Calu3 (cell line): Measurements from ENCODE around the gene PSMC4. TPM values are rescaled to one million over a fixed set of nuclear protein-coding genes. Genes with fewer than 3 reads are reported as not detected.

Experiments
- Bru-seq: library from RNA; stranded (reverse); fragments of 400-500 nt; gene quantifications from one replicate; lab custom pipeline; 2021; lab: Mats Ljungman, UMichigan
- BruChase-seq, 2 experiments: library from RNA; stranded (reverse); fragments of 400-500 nt; gene quantifications; one replicate each; lab custom pipeline; 2021; lab: Mats Ljungman, UMichigan
- BruUV-seq: library from RNA; stranded (reverse); fragments of 400-500 nt; replicated peaks from 2 replicates; lab custom pipeline; 2021; lab: Mats Ljungman, UMichigan
- CTCF ChIA-PET: fragments of 300-600 bp; sonication (Branson Sonifier 250); formaldehyde crosslinking; loops from one replicate; lab custom pipeline; 2022; ENCODE audit warnings: antibody characterized with exemption; lab: Charles Lee
- DNase-seq: peaks from one replicate; pipeline ENCODE4 v3.0.0; 2022
- H3K27ac Mint-ChIP-seq: one replicate; pipeline ENCODE4 v1.8.0; 2022; ENCODE audit warnings: mixed read lengths; ENCODE audit not compliant: unreplicated experiment
- H3K27me3 Mint-ChIP-seq: one replicate; pipeline ENCODE4 v1.8.0; 2022; ENCODE audit warnings: mixed read lengths; ENCODE audit not compliant: unreplicated experiment
- H3K36me3 Mint-ChIP-seq: one replicate; pipeline ENCODE4 v1.8.0; 2022; ENCODE audit warnings: mild to moderate bottlenecking, moderate library complexity, mixed read lengths; ENCODE audit not compliant: insufficient read depth, unreplicated experiment
- H3K4me1 Mint-ChIP-seq: one replicate; pipeline ENCODE4 v1.8.0; 2022; ENCODE audit warnings: mild to moderate bottlenecking, low read depth, mixed read lengths; ENCODE audit not compliant: unreplicated experiment
- H3K4me3 Mint-ChIP-seq: one replicate; pipeline ENCODE4 v1.8.0; 2022; ENCODE audit warnings: mild to moderate bottlenecking, low read depth, moderate library complexity, mixed read lengths; ENCODE audit not compliant: unreplicated experiment
- H3K9me3 Mint-ChIP-seq: one replicate; pipeline ENCODE4 v1.8.0; 2022; ENCODE audit warnings: low read depth, mixed read lengths; ENCODE audit not compliant: unreplicated experiment
- CTCF ChIP-seq: fragments of 200-600 bp; IDR thresholded peaks from one replicate; pipeline ENCODE4 v1.8.0; 2022; ENCODE audit warnings: antibody characterized with exemption; ENCODE audit not compliant: unreplicated experiment
- intact Hi-C: fragments of 100-400 bp; cut with micrococcal nuclease; formaldehyde crosslinking; loops from one replicate; pipeline ENCODE4 v1.10.0; 2022; ENCODE audit not compliant: unreplicated experiment
- long read RNA-seq: library from polyadenylated mRNA; stranded (forward); transcript quantifications from one replicate; pipeline ENCODE4 v2.0.0, GENCODE V29; 2022
- total RNA-seq: library from RNA; stranded (reverse); gene quantifications from 2 replicates; pipeline ENCODE4 v1.2.3, GENCODE V29; 2022

The PSMC4 gene
- total RNA-seq, result 300 and 316 TPM in 2 replicates
- percentile 89 among the genes with signal in this experiment for Bru-seq, nascent RNA
- percentile 97 among the genes with signal in this experiment for BruChase-seq, experiment 1, labeled RNA remaining after a 6-hour chase
- percentile 93 among the genes with signal in this experiment for BruChase-seq, experiment 2, labeled RNA remaining after a 2-hour chase
- long read RNA-seq, transcript PSMC4-201 (11 exons, 1,591 nt), result major isoform, 674 of 740 reads
- long read RNA-seq, transcript PSMC4-203 (10 exons, 1,532 nt), result minor isoform, 15 of 740 reads
- long read RNA-seq, transcript PSMC4-202 (11 exons, 1,333 nt), result minor isoform, 9 of 740 reads
- long read RNA-seq, partial matches to known transcripts, result 17 of 740 reads
- long read RNA-seq, other reads (novel, unspliced or antisense), result 24 of 740 reads

GRCh38 chr19:39970675-39971379 lies at the start of gene PSMC4:
Gene PSMC4 (plus strand): TSS chr19:39971165. CDS start chr19:39971203, 38 bp downstream.
- intact Hi-C loops, result loop anchor here (1.0 to 5.0 kb wide), 4 partner anchors 27 to 179 kb away; no protein-coding TSS in a partner anchor
- peak; percentile 77 for TF ChIP-seq CTCF
- Mint-ChIP-seq H3K9me3 (peaks cover 6% of the 10 kb centered on the region), H3K4me1 (peaks cover 39% of the 10 kb centered on the region), H3K36me3 (peaks cover 66% of the 10 kb centered on the region), H3K4me3 (peak within 1 kb of the TSS; percentile 99), H3K27ac (peak within 1 kb of the TSS; percentile 87), H3K27me3 (no peaks in the 10 kb centered on the region)
- CTCF ChIA-PET, result interaction anchor here (0.7 to 2.5 kb wide), 22 partner anchors 10 to 1173 kb away, joined by 3 to 34 read pairs (median 9); partner anchors contain the start of genes DYRK1B, FBL, ZNF546 and ZNF780A
- peak; percentile 100 for DNase-seq
- no TSS peak for BruUV-seq

GRCh38 chr19:39923862-39924261 lies 47.1 kb upstream of the PSMC4 start:
- H3K36me3 Mint-ChIP-seq, result no peaks in the 10 kb centered on the region
- no TSS peak for BruUV-seq
- intact Hi-C loops, result no loop called here
- no peak overlapping the region for H3K27ac Mint-ChIP-seq
- H3K4me3 Mint-ChIP-seq, result no peak overlapping the region
- H3K4me1 Mint-ChIP-seq, result no peaks in the 10 kb centered on the region
- no peak for TF ChIP-seq CTCF
- peaks cover 6% of the 10 kb centered on the region for H3K9me3 Mint-ChIP-seq
- no peak for DNase-seq
- CTCF ChIA-PET, result interaction anchor here (1.8 kb wide), 1 partner anchor 18 kb away, joined by 6 read pairs; no protein-coding TSS in a partner anchor
- H3K27me3 Mint-ChIP-seq, result no peaks in the 10 kb centered on the region

- H3K4me1 Mint-ChIP-seq, result no peaks in the 10 kb centered on the region
- intact Hi-C loops, result no loop called here
- no peak for DNase-seq
- no peak for TF ChIP-seq CTCF
- H3K36me3 Mint-ChIP-seq, result no peaks in the 10 kb centered on the region
- no peaks in the 10 kb centered on the region for H3K27me3 Mint-ChIP-seq
- BruUV-seq, result no TSS peak
- no peak overlapping the region for H3K4me3 Mint-ChIP-seq
- CTCF ChIA-PET, result interaction anchor here (1.8 kb wide), 1 partner anchor 18 kb away, joined by 6 read pairs; no protein-coding TSS in a partner anchor
- no peak overlapping the region for H3K27ac Mint-ChIP-seq
- H3K9me3 Mint-ChIP-seq, result peaks cover 4% of the 10 kb centered on the region
Observed at GRCh38 chr19:39924389-39924788, 46.6 kb upstream of the PSMC4 start.

GRCh38 chr19:39924952-39925351 lies 46.0 kb upstream of the PSMC4 start:
- Mint-ChIP-seq H3K27me3 (no peaks in the 10 kb centered on the region), H3K4me3 (no peak overlapping the region), H3K4me1 (no peaks in the 10 kb centered on the region), H3K36me3 (no peaks in the 10 kb centered on the region), H3K27ac (no peak overlapping the region), H3K9me3 (peaks cover 5% of the 10 kb centered on the region)
- BruUV-seq, result no TSS peak
- CTCF ChIA-PET, result interaction anchor here (1.2 kb wide), 1 partner anchor 11 kb away, joined by 4 read pairs; no protein-coding TSS in a partner anchor
- intact Hi-C loops, result no loop called here
- DNase-seq, result no peak
- TF ChIP-seq CTCF, result no peak
